Stimulated activated memory B cell treated with anti-CD40 and anti-IgM and Interleukin-4, amounts not matched to agents 10 μg/mL and 1 μg/mL and 100 μg/mL, for 72 hours (primary cell): Measurements from ENCODE around the gene FAM53B.

Experiments
- ATAC-seq: fragments of 150-1000 bp; cut with Tn5 transposase; 2 replicates; pipeline ENCODE4 v1.10.0; 2021
- H3K27ac Mint-ChIP-seq: one replicate; pipeline ENCODE4 v1.8.0; 2022; ENCODE audit warnings: mild to moderate bottlenecking, mixed read lengths
- H3K27me3 Mint-ChIP-seq: one replicate; pipeline ENCODE4 v1.8.0; 2022; ENCODE audit warnings: mixed read lengths
- H3K36me3 Mint-ChIP-seq: one replicate; pipeline ENCODE4 v1.8.0; 2022; ENCODE audit warnings: mixed read lengths
- H3K4me1 Mint-ChIP-seq: one replicate; pipeline ENCODE4 v1.8.0; 2022; ENCODE audit warnings: mixed read lengths
- H3K4me3 Mint-ChIP-seq: one replicate; pipeline ENCODE4 v1.8.0; 2022; ENCODE audit warnings: mild to moderate bottlenecking, moderate library complexity, mixed read lengths
- H3K9me3 Mint-ChIP-seq: one replicate; pipeline ENCODE4 v1.8.0; 2022; ENCODE audit warnings: mixed read lengths

FAM53B gene

DNA sequence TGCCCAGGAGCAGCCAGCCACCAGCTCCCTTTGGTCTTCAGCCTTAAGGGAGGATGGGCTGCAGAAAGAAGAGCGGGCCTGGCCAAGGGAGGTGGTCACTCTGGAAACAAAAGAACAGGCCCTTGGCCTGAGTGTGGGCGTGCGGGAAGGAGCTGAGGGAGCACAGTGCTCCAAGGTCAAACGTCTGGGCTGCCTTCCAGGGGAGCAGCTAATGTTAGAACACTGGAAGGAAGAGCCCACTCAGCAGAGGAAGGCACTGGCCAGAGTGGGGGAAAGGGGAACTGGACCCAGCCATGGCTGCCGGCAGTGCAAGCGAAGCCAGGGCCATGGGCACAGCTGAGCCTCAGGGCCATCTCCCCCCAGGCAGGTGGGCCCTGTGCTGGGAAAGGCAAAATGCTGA is 42.7 kb downstream of the FAM53B start:
- no peaks in the 10 kb centered on the region for H3K9me3 Mint-ChIP-seq
- peak overlapping the region; percentile 74 for H3K4me3 Mint-ChIP-seq
- ATAC-seq = no peak
- H3K27ac Mint-ChIP-seq = peak overlapping the region; percentile 100
- peaks cover 37% of the 10 kb centered on the region for H3K36me3 Mint-ChIP-seq
- H3K27me3 Mint-ChIP-seq = no peaks in the 10 kb centered on the region
- peaks cover 100% of the 10 kb centered on the region for H3K4me1 Mint-ChIP-seq

DNA sequence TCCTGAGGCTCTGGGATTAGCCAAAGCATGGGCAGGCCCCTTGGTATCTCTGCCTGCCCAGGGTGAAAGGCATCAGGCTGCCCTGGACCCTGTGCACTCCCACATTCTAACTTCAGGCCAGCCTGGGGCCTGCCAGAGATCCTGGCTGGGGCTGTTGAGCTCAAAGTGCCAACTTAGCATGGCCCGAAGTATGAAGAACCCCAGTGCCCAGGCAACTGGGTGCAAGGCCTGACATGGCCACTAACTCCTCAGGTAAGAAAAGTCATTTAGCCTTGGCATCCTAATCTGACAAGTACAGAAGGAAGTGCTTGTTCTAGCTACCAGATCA is 43.2 kb downstream of the FAM53B start:
- H3K9me3 Mint-ChIP-seq = no peaks in the 10 kb centered on the region
- no peak for ATAC-seq
- peaks cover 100% of the 10 kb centered on the region for H3K4me1 Mint-ChIP-seq
- peak overlapping the region; percentile 100 for H3K27ac Mint-ChIP-seq
- no peaks in the 10 kb centered on the region for H3K27me3 Mint-ChIP-seq
- peaks cover 33% of the 10 kb centered on the region for H3K36me3 Mint-ChIP-seq
- peak overlapping the region; percentile 74 for H3K4me3 Mint-ChIP-seq

DNA sequence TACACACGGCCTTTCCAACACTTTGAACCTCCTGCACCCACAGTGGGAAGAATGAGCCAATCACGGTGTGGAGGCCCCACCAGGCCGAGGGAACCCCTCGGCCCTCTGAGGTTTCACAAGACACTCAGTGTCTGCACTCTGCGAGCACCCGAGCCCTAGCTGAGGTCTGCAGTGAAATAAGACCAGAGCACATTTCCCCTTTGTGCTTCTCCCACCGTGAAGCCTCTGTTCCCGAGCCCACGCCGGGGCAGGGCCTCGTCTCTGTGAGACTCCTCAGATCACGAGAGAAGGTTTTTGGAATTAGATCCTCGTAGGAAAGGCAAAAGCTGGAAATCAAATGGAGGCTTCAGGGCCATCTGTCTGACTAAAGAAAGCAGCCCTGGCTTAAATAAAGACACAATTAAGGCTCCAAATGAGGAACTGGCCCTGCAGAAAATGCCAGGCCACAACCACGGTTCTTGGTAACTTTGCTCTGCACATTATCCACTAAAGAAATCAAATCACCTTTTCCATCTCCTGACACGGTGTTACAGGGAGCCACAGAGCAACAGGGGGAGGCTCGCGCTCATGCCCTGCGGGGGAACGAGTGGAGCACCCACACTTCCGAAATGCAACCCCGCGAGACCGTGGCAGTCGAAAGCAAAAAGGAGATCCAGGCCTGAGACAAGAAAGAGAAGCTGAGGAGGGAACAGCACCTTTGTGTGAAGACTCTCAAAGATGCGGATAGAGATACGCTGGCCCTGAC is 43.7 kb downstream of the FAM53B start:
- Mint-ChIP-seq H3K27ac (peak overlapping the region; percentile 100), H3K27me3 (no peaks in the 10 kb centered on the region), H3K36me3 (peaks cover 32% of the 10 kb centered on the region), H3K4me3 (peak overlapping the region; percentile 74), H3K4me1 (peaks cover 100% of the 10 kb centered on the region), H3K9me3 (no peaks in the 10 kb centered on the region)
- peak; percentile 73 for ATAC-seq

DNA sequence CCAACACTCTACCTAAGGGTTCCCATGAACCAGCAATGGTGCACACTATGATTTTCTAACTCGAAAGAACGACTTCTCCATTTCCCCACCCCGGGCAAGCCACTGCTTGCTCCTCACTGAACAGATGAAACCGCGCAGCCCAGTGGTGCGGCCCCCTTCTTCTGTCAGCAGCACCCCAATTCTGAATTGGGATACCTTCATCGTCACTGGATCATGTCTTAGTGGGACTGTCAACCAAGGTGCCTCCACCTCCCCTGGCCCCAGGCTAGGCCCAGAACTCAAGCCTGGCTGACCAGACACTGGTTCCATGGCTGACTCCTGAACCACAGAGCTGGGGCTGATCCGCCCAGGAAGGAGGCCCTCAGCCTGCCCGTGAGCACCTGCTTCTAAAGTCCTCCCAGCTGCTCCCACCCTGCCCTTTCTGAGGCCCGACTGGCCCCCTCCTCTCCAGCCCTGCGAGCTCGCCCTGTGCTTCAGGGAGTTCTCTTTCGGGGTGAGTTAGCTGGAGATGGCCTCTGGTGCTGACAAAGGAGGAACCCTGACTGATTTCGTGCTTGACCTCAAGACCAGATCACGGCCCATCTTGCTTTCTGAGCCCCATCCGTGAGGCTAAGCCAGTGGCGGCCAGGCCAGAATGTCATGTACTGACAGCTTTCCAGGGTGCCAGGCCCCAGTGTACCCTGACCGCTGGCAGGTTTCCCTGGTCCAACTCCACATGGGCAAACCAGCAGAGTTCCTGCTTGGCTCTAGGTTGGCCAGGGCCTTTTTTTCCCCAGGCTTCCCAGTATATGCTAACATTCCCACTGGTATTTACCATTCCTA is 44.5 kb downstream of the FAM53B start:
- Mint-ChIP-seq H3K27ac (peak overlapping the region; percentile 100), H3K4me1 (peaks cover 100% of the 10 kb centered on the region), H3K9me3 (no peaks in the 10 kb centered on the region), H3K36me3 (peaks cover 39% of the 10 kb centered on the region), H3K4me3 (peak overlapping the region; percentile 74), H3K27me3 (no peaks in the 10 kb centered on the region)
- no peak for ATAC-seq

DNA sequence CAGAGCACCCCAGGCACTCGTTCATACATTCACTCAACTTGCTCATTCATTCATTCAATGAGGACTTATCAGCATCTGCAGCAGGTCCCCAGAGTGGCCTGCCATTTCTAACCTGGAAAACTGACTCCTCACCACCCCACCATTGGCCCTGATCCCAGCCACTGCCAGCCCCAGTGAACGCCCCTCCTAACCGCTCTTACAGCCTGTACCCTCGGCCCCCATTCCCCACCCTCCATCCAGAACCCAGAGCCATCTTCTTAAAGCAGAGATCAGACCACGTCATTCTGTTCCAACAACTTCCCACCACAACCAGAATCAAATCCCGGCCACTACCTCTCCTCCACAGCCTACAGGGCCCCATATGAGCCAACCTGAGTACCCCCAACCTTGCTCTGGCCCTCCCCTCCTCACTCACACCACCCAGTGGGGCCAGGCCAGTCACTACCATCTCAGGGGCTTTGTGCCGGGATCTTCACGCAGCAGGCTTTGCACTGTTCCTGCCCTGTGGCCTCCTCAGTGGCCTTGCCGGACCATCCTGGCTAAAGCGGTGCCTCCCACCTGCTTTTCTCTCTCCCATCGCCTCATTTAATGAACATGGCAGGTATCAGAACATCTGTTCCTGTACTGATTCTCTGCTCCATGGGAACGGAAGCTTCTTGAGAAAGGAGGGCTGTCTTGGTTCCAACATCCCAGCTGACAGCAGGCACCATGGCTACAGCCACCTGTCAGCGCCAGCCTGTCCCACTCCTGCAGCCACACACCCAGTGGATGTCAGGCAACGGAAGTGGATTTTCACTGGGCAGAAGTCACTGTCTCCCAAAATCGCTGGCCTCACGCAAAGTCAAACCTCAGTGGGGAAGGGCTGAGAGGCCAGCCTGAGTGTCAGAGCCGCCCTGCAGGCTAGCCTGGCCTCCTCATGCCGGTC is 45.4 kb downstream of the FAM53B start:
- Mint-ChIP-seq H3K4me3 (peak overlapping the region; percentile 0), H3K36me3 (peaks cover 37% of the 10 kb centered on the region), H3K27ac (peak overlapping the region; percentile 100), H3K9me3 (no peaks in the 10 kb centered on the region), H3K4me1 (peaks cover 100% of the 10 kb centered on the region), H3K27me3 (no peaks in the 10 kb centered on the region)
- no peak for ATAC-seq

DNA sequence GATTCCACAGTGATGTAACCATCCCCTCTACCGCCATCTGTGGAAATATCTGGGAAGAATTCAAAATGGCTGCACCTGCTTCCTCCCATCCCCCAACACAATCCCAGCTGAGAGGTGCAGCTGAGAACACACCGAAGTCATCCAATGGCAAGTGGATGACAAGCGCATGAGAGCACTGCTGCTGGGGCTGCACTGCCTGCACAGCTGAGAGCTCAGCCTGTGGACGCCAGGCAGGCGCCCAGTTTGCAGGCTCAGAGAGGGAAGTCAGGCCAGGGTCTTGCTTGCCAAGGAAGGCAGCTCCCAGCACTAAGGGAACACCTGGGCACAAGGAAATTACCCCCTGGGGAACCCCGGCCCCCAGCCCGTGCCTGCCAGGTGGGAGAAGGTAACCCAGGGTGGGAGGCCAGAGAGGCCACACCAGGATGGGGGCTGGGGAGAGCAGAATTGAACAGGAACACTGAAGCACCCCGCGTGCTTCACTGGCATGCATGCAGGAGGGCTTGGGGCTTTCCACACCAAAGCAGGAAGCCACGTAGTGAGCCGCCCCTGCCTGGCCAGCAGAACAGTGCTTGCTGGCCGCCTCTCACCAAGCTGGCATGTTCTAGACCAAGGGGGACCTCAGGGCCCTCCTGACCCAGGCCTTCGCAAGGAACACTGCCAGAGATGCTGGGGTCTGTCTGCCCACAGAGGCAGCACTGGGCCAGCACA is 46.2 kb downstream of the FAM53B start:
- Mint-ChIP-seq H3K4me1 (peaks cover 100% of the 10 kb centered on the region), H3K27me3 (no peaks in the 10 kb centered on the region), H3K4me3 (no peak overlapping the region), H3K9me3 (no peaks in the 10 kb centered on the region), H3K36me3 (peaks cover 34% of the 10 kb centered on the region), H3K27ac (peak overlapping the region; percentile 100)
- peak; percentile 45 for ATAC-seq

DNA sequence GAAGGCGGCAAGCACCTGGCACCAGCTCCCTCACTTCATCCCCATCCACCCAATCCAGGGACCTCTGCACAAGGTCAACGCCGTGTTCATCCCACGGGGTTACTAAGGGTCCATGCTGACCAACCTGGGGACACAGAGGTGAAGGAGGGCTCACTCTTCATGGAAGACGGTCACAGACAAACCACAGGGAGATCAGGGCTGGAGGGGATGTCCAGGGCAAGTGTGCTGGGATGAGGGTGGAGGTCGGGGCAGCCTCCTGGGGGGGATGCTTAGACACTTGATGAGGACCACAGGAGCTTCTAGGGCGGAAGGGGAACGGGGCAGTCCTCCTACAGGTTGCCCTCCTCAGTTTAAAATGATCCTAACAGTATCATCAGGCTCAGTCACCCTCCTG is 46.7 kb downstream of the FAM53B start:
- peak overlapping the region; percentile 100 for H3K27ac Mint-ChIP-seq
- H3K36me3 Mint-ChIP-seq = peaks cover 32% of the 10 kb centered on the region
- no peaks in the 10 kb centered on the region for H3K9me3 Mint-ChIP-seq
- no peak for ATAC-seq
- peaks cover 98% of the 10 kb centered on the region for H3K4me1 Mint-ChIP-seq
- no peaks in the 10 kb centered on the region for H3K27me3 Mint-ChIP-seq
- H3K4me3 Mint-ChIP-seq = peak overlapping the region; percentile 67

DNA sequence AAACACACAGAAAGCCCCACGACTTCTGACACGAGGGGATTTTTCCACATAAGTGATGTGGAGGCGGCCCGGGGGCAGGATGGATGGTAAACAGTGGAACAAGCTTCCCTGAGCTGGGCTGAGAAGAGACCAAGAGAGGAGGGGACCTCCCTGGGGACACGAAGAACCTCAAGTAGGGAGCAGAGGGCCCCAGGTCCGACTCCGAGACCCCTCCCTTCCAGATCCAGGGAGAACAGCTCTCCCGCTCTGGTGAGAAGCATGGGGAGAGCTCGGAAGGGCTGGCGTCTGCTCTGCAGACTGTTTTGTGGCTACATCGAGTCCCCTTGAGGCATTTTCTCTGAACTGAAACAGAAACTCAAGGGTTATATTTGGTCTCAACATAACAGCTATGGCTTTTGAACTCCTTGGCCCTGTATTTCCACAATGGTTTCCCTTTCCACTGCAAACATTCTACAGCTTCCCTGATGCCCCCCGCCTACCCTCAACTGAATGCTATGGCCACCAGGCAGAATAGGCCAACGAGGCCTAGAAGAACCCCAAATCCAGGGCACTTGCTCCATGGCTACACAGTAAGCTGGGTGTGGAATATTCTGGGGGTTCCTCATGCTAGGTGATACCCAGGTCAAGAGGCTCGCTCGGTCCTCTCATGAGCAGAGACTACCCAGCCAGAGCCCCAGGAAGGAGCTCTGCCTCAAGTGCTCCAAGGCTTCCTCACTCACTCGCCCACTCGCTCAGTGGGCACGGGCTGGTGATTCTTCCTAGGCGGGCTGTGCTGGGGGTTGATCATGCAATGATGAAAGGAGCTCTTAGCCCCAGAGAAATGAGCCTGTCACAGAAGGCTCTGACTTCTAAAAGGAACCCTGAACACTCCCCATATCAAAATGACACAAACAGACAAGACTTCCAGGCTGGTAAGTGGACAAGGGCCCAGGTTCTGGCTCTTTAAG is 47.5 kb downstream of the FAM53B start:
- Mint-ChIP-seq H3K36me3 (peaks cover 34% of the 10 kb centered on the region), H3K4me1 (peaks cover 93% of the 10 kb centered on the region)

DNA sequence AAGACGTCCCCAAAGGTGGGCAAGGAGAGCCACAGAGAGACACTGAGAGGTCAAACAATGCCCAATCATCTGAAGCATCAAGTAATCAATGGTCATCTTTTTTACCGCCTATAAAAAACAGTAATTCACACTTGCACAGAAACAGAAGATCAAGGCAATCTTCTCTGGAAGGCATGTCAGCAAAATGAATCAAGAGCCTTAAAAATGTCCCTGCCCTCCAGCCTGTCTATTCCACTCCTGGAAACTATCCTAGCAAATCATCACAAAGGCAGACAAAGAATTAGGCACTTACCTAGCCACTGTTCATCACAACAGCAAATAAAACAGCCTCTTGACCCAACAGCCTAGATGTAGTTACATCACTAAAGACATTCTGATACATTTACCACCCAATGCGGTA is 48.9 kb downstream of the FAM53B start:
- Mint-ChIP-seq H3K4me1 (peaks cover 84% of the 10 kb centered on the region), H3K27ac (peak overlapping the region; percentile 100), H3K27me3 (no peaks in the 10 kb centered on the region), H3K9me3 (no peaks in the 10 kb centered on the region), H3K36me3 (peaks cover 40% of the 10 kb centered on the region), H3K4me3 (no peak overlapping the region)
- ATAC-seq = no peak

More for the DNA sequence above, 47.5 kb downstream of the FAM53B start:
- Mint-ChIP-seq H3K27me3 (no peaks in the 10 kb centered on the region), H3K9me3 (no peaks in the 10 kb centered on the region), H3K4me3 (peak overlapping the region; percentile 67), H3K27ac (peak overlapping the region; percentile 100)
- ATAC-seq = peak; percentile 73

DNA sequence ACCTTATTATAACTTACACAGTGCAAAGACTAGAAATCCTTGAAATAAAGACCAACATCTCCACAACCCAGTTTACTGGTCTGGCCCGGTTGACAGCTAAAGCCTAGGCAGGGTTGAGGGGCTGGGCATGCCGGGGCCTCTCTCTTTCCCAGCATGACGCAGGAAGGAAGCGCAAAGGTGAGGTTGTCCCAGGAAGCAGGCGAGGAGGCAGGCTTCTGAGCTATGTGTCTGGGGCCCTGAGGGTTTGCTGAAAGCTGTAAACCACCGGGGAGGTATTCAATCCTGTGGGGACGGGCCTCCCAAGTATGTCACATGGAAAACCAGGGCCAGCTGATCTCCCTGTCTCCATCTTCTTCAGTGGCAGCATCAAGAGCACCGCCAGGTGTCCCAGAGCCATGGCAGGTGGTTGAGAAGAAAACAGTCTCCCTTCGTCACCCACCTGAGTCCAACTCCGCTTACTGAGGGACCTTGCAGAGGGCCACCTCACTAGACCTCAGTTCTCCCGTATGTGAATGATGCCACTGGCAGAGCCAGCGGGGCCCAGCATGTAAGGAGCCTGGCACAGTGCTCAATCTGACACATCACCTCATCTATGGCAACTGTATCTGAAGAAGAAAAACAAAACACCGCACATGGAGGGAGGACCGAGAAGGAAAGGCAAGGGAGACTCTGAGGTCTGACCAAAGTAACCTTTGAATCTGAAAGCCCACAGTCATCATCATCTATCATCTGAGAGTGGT is 49.5 kb downstream of the FAM53B start:
- H3K4me1 Mint-ChIP-seq = peaks cover 80% of the 10 kb centered on the region
- no peak for ATAC-seq
- no peak overlapping the region for H3K4me3 Mint-ChIP-seq
- H3K27me3 Mint-ChIP-seq = no peaks in the 10 kb centered on the region
- H3K27ac Mint-ChIP-seq = peak overlapping the region; percentile 100
- no peaks in the 10 kb centered on the region for H3K9me3 Mint-ChIP-seq
- H3K36me3 Mint-ChIP-seq = peaks cover 37% of the 10 kb centered on the region

DNA sequence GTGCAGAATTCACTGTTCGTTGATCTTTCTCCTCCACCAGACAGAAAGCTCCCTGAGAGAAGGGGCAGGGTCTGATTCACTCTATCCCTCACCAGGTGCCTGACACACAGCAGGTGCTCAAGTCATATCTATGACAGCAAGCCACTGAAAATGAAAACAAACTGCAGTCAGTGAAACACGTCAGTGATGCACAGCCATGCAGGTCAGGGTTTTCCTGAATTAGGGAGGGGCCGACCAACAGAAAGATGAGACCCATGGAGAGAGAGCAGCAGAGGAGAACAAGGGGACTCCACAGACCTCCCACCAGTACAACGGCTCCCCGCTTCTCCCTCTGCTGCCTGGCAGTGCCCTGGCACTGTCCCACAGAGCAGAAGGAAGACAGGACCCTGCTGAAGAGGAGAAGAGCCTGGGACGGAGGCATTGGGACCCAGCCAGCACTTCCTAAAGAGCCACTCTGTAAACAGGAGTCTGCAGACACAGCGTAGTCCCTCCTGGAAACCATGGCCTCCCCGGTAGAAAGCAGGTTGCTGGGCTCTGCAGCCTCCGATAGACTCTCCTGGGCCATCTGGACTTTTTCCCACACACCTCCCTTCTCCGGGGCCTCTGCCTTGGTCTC is 50.3 kb downstream of the FAM53B start:
- no peaks in the 10 kb centered on the region for H3K27me3 Mint-ChIP-seq
- H3K4me1 Mint-ChIP-seq = peaks cover 80% of the 10 kb centered on the region
- peaks cover 40% of the 10 kb centered on the region for H3K36me3 Mint-ChIP-seq
- no peak overlapping the region for H3K4me3 Mint-ChIP-seq
- no peaks in the 10 kb centered on the region for H3K9me3 Mint-ChIP-seq
- ATAC-seq = peak; percentile 66
- peak overlapping the region; percentile 100 for H3K27ac Mint-ChIP-seq

DNA sequence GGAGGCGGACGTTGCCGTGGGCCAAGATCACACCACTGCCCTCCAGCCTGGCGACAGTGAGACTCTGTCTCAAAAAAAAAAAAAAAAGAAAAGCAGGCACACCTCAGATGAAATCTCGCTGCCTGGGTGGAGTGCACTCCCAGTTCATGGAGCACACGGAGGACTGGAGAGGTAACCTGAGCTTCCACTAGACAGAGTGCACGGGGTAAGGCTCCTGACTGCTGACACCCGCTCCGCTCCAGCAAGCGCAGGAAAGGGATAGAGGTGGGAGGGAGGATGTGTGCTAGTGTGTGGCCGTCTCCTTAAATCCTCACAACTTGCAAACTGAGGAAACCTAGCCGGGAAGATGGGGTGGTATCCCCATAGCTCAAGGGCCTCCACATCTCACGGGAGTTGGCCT is 50.8 kb downstream of the FAM53B start:
- H3K36me3 Mint-ChIP-seq = peaks cover 42% of the 10 kb centered on the region

DNA sequence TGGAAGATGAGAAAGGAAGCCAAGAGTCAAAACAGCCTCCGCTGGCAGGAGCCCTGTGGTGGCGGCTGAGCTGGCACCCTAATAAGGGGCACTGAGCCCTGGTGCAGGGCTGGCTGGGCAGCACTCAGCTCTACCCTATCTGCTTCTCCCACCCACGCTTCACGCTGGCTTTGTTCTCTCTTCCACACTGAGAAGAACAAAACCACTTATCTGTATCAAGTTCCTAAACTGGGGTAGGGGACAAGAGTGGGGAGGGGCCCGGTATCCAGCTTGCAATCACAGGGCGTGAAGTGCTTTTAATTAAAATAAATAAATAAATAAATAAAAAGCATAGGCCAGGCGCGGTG is 52.1 kb downstream of the FAM53B start:
- Mint-ChIP-seq H3K27ac (peak overlapping the region; percentile 78), H3K9me3 (no peaks in the 10 kb centered on the region), H3K27me3 (no peaks in the 10 kb centered on the region), H3K4me1 (peaks cover 77% of the 10 kb centered on the region), H3K4me3 (no peak overlapping the region), H3K36me3 (peaks cover 42% of the 10 kb centered on the region)
- no peak for ATAC-seq

More for the DNA sequence above, 50.8 kb downstream of the FAM53B start:
- no peak for ATAC-seq
- H3K27me3 Mint-ChIP-seq = no peaks in the 10 kb centered on the region
- H3K4me1 Mint-ChIP-seq = peaks cover 80% of the 10 kb centered on the region
- H3K27ac Mint-ChIP-seq = peak overlapping the region; percentile 100
- H3K9me3 Mint-ChIP-seq = no peaks in the 10 kb centered on the region
- H3K4me3 Mint-ChIP-seq = no peak overlapping the region
